Activated CD4-positive, alpha-beta T cell treated with anti-CD3 and anti-CD28 coated beads, Interleukin-2, amount 50 U/mL, for 48 hours (primary cell): ENCODE data around the gene MYO1E.

Source experiments
- DNase-seq, 2 experiments: peaks; one replicate each; pipeline ENCODE4 v3.0.0-alpha.2; 2020

The MYO1E gene

GRCh38 chr15:59313641-59314332 is 58.9 kb downstream of the MYO1E start:
- peak in 1 of 2 experiments; percentile 13 for DNase-seq

GRCh38 chr15:59312205-59312604 is 60.5 kb downstream of the MYO1E start:
- no peak for DNase-seq

- DNase-seq = no peak
These were observed 61.5 kb downstream of the MYO1E start for GRCh38 chr15:59311195-59311594.

- DNase-seq = no peak
These were observed 63.3 kb downstream of the MYO1E start for GRCh38 chr15:59309405-59309804.

- DNase-seq = no peak
These were observed 65.5 kb downstream of the MYO1E start for GRCh38 chr15:59307165-59307537.

GRCh38 chr15:59306520-59307164 is 66.0 kb downstream of the MYO1E start:
- no peak for DNase-seq

- DNase-seq = no peak
These were observed 67.9 kb downstream of the MYO1E start for GRCh38 chr15:59304807-59305206.

- peak in 1 of 2 experiments; percentile 5 for DNase-seq
These were observed 68.5 kb downstream of the MYO1E start for GRCh38 chr15:59304034-59304795.

- DNase-seq = no peak
These were observed 69.0 kb downstream of the MYO1E start for GRCh38 chr15:59303633-59304032.

GRCh38 chr15:59303136-59303535 is 69.5 kb downstream of the MYO1E start:
- DNase-seq = no peak

- DNase-seq = no peak
These were observed 71.1 kb downstream of the MYO1E start for GRCh38 chr15:59301527-59301926.

- DNase-seq = peak in 1 of 2 experiments; percentile 7
These were observed 72.0 kb downstream of the MYO1E start for GRCh38 chr15:59300618-59301139.

- DNase-seq = peak; percentile 63 to 73
These were observed 72.6 kb downstream of the MYO1E start for GRCh38 chr15:59299929-59300617.

GRCh38 chr15:59298854-59299250 is 73.8 kb downstream of the MYO1E start:
- DNase-seq = no peak

GRCh38 chr15:59298225-59298853 is 74.3 kb downstream of the MYO1E start:
- peak; percentile 42 to 59 for DNase-seq

GRCh38 chr15:59296181-59296617 is 76.5 kb downstream of the MYO1E start:
- no peak for DNase-seq

- no peak for DNase-seq
These were observed 77.2 kb downstream of the MYO1E start for GRCh38 chr15:59295261-59296001.

GRCh38 chr15:59294574-59295260 is 78.0 kb downstream of the MYO1E start:
- no peak for DNase-seq

- DNase-seq = no peak
These were observed 80.1 kb downstream of the MYO1E start for GRCh38 chr15:59292442-59293151.

GRCh38 chr15:59291213-59291549 is 81.5 kb downstream of the MYO1E start:
- DNase-seq = no peak
